GM19035 (cell line): Measurements from ENCODE around the gene ACOXL.

Source experiments
- ATAC-seq: cut with Tn5 transposase; IDR thresholded peaks from one replicate; pipeline ENCODE4 v1.9.1; 2021; ENCODE audit not compliant: unreplicated experiment

The ACOXL gene

GRCh38 chr2:110718382-110718781, 14.0 kb upstream of the ACOXL start:
- no peak for ATAC-seq

DNA sequence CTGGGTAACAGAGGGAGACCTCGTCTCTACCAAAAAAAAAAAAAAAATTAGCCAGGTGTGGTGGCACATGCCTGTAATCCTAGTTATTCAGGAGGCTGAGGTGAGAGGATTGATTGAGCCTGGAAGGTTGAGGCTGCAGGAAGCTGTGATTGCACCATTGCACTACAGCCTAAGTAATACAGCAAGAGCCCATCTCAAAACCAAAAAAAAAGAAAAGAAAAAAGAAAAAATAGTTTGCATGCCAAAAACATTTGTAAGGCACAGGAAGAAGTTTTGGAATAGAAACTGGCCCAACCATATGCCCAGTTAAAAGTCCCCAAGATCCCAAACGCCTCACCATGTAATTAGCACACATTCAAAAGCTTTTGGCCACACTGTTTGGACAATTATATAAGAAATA, 13.4 kb upstream of the ACOXL start:
- ATAC-seq, result no peak

DNA sequence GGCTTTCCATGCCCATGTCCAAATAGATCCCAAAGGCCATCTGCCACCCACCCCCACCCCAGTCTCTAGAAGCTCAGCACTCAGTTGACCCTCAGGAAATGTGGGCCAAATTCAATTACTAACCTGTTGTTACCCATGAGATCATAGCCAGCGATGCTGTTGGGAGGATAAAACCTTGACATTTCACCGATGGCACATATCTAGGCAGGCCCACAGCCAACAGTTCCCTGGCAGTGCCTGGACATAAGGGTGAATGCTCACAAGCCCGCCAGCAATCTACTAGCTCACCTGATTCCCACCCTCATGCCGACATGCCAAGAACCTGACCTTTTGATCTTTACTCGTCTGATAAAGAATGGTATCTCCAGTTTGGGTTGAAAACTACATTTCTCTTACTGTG, 11.8 kb upstream of the ACOXL start:
- no peak for ATAC-seq

- no peak for ATAC-seq
Measured at GRCh38 chr2:110724820-110725219, 7.6 kb upstream of the ACOXL start.

GRCh38 chr2:110725370-110725769, 7.0 kb upstream of the ACOXL start:
- no peak for ATAC-seq

DNA sequence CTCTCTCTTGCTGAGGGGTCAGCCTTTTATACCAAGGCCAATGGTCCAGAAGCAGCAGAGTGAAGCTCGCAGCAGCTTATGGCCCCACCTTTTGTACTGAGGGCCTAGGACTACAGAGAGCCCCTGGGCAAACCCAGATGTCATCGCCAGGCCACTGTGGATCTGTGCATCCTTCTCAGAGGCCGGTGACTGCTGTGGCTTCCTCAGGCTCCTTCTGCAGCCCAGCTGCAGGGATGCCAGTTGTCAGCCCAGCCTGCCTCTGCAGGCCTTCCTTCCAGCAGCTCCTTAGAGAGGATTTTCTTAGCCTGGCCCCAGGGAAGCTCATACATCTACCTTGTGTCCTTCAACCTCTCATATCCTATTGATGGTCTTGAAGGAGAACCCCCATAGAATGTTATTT, 6.5 kb upstream of the ACOXL start:
- no peak for ATAC-seq

GRCh38 chr2:110726285-110726684, 6.1 kb upstream of the ACOXL start:
- ATAC-seq, result no peak

DNA sequence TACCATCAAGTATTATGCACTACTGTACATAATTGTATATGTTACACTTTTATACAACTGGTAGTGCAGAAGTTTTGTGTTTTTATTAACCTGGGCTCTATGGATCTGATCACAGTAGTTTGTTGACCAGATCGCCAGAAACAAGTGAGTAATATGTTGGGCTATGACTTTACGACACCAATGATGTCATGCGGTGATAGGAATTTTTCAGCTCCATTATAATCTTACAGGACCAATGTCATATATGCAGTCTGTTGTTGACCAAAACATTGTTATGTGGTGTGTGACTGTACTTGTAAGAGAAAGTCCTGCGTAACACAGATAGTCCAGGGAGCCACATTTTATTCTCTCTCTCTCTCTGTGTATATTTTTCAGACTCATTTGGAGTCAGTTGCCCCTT, 4.5 kb upstream of the ACOXL start:
- no peak for ATAC-seq

DNA sequence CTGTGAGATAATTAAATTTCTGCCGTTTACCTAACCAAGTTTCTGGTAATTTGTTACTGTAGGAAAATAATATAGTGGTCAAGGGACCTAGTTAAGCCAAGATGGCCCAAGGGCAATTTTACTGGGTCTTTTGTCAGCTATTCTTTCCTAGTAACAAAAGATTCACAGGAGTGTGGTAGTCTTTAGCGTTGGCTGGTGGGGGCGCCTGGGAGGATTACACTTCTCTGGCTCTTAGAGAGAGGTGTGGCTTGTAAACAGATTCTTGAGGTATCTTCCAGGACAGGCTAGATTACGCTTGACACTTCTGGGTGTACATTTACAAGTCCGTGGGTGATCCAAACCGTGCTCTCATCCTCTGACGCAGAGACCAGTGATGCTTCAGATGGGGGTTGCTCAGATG, 3.3 kb upstream of the ACOXL start:
- no peak for ATAC-seq

GRCh38 chr2:110731064-110731463, 1.3 kb upstream of the ACOXL start:
- ATAC-seq, result no peak

GRCh38 chr2:110735366-110735765, 3.0 kb downstream of the ACOXL start:
- no peak for ATAC-seq

GRCh38 chr2:110737783-110738182, 5.4 kb downstream of the ACOXL start:
- no peak for ATAC-seq

- ATAC-seq, result no peak
Measured at GRCh38 chr2:110740747-110741349, 8.5 kb downstream of the ACOXL start.

DNA sequence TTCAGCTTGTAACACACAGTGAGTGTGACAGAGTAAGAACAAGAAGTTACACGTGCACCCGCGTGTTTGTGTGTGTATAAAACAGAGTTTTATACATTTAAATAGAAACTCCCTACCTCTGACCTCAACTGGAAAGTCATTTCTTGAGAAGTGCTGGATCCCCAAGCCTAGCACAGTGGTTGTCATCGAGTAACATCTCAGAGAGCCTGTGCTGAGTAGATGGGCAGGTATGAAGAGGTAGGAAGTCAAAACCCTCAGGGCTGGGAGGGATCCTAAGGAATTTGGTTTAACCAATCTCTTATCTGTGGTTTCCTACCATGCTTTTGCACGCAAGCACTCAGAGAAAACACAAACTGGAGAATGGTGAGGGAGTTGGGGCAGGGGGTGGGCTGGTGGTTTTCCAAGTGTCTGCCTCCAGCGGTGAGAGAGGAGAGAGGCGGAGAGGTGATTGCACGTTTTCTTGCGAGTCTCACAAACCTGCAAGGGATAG, 9.2 kb downstream of the ACOXL start:
- ATAC-seq, result no peak

GRCh38 chr2:110742412-110742811, 10.0 kb downstream of the ACOXL start:
- no peak for ATAC-seq

DNA sequence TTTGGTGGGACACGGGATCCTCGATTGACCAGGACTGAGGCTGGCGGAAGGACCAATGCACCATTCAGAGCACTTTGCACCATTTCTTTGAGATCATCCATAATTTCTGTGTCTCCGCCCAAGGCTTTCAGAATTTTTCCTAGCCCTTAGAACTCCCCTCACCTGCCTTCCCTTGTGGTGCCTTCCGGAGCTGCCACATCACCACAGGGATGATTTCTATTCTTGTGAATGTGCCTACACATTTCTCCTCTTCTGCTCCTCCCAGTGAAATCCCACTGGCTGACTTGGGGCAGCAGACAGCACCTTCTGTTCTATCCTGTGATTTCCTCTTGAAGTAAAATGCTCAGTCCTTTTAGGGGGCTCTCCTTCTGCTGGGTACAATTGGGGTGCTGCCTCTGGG, 11.2 kb downstream of the ACOXL start:
- no peak for ATAC-seq

GRCh38 chr2:110744429-110744828, 12.1 kb downstream of the ACOXL start:
- ATAC-seq, result no peak

GRCh38 chr2:110745048-110745447, 12.7 kb downstream of the ACOXL start:
- ATAC-seq, result no peak

DNA sequence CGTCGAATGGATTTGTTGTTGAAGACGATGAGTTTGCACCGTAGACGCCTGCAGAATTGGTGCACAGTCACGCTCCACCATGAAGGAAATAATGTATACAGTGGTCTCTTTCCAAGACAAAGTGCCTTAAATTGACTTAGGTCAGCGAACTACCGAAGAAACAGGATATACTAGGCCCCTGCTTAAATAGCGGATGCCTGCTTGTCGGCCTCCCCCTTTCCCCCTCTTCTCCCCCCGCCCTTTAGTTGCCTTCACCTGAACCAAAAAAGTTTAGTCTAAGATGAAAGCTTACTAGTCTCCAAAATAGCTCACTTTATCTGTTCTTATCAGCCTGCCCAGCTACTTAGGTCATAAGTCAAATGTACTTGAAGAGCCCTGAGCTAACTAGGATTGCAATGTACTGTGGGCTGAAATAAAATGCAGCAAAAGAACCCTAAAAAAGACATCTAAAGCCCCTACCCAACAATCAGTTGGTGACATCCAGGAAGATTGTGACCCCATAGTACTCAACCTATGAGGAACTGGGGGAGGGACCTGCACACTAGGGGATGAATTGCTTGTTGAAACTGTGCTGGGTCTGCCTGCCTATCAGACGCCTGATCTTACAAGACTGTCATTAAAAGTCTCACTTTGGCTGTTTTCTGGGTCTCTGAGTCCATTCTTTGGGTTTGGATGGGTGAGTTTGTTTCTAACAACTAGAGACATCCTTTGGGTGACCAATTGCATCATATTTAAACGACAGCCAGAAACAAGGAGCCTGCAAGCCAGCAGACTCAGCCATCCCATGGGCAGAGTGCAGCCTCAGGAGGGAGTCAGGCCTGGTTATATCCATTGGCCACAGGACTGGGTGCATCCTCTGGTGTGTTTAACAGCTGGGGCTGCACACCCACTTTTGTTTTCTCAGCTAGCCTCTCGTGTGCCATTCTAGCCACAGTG, 14.5 kb downstream of the ACOXL start:
- no peak for ATAC-seq

DNA sequence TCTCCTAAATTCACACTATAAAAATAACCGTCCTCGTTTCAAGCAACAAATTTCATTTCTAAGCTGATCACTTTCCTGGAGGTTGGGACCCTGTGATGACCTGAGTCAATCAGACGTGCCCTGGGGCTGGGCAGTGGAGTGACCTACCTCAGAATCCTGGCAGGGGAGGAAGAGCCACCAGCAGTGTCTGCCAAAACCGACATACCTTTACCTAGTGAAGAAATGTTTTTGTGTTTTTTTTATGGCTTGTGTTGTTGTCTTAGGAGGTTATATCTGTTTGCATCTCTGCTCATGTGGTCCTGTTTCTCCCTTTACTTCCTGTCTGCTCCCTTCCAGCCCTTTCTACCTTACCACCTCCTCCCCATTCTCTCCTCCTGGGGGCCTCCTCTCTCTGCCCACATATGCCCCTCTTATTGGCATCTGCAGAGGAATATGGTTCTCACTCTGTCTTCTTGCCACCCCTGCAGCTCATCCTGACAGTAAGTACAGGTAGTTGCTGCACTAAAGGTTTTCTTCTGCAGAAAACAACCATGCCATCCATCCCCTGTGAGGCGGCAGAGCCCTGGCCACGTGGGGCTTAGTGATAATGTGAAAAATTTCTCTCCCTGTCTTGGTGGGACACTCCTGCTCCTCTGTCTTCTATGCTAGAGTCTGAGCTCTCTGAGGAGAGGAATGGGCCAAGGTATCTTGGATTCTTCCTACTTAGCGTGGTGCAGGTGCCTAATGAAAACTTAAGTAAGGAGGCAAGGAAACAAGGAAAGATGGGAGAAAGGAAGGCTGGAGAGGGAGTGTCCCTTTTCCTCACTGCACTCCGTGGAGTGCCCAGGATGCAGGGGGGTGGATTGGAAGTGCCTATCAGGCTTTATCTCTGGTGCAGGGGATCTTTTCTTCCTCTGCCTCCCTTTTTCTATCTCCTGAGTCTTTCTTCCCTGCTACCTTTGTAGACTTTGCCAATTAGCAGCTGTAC, 15.4 kb downstream of the ACOXL start:
- no peak for ATAC-seq

- ATAC-seq, result peak; percentile 95
Measured at GRCh38 chr2:110748489-110748867, 16.1 kb downstream of the ACOXL start.
